GM19238 (cell line): ENCODE measurements around the gene MAP4K2.

ENCODE experiments used
- DNase-seq: peaks from one replicate; pipeline ENCODE4 v3.0.0; 2011; ENCODE audit warnings: low spot score; ENCODE audit not compliant: insufficient read length

Gene MAP4K2

DNA sequence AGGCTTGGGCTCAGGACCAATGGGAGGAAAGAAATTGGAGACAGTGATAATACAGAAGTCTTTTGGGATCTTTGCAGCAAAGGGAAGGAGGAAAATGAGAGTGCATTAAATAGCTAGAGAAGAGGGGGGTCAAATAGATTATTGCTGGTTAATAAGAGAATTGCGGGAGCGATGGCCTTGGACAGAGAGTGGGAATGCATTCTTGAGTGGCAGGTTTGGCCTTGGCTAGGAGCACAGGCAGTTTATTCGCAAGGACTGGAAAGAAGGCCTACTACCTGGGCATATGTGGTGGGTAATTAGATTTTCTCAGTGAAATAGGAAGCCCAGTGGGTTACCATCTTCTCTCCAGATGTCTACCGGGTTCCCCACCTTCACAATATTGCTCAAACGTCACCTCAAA is 10.8 kb upstream of the MAP4K2 start:
- no peak for DNase-seq

- no peak for DNase-seq
Measured at GRCh38 chr11:64810891-64811272, 7.9 kb upstream of the MAP4K2 start.

GRCh38 chr11:64810271-64810890 is 7.4 kb upstream of the MAP4K2 start, which contains the start of gene MEN1:
Gene MEN1 (minus strand): TSS chr11:64810551. CDS start chr11:64810109, 442 bp downstream.
- DNase-seq: peak; percentile 92

- peak; percentile 44 for DNase-seq
Measured at GRCh38 chr11:64809781-64810241, 6.8 kb upstream of the MAP4K2 start.

DNA sequence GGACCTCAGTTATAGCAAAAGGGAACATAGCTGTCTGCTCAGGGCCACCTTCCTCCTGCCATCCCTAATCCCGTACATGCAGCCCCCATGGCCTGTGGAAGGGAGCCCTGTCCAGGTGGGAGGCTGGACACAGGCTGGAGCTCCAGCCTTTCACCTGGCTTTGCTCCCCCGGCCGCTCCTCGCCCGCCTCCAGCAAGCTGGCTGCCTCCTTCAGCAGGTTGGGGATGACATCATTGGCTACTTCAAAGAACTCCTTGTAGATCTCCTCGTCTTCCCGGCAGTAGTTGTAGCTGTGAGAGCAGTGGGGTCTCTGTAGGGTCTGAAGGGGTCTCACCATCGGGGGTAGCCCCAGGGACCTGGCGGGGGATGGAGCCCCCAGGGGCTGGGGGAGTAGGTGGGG is 2.5 kb upstream of the MAP4K2 start:
- no peak for DNase-seq

- DNase-seq: no peak
Measured at GRCh38 chr11:64804346-64805210, 1.6 kb upstream of the MAP4K2 start.

DNA sequence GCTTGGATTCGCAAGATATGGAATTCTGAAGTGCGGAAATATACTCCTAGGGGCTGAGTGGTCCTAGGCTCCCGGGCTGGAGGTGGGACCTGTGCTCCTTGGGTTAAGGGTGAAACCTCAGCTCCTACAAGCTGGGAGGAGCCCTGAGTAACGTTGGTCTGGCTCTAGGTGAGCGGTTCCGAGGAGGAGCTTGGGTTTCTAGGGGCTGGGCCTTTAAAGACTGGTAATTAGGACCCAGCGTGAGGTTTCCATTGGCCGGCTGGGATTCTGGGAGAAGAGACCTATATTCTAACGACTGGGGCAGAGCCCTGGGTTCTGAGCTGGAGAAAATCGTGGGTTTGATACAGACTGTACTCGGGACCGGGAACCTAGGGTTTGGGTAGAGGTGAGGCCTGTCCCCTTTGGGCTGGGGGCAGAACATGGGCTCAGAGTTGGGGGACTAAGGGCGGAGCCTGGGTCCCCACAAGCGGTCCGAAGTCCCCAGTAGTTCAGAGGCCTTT is 882 bp upstream of the MAP4K2 start:
- no peak for DNase-seq

DNA sequence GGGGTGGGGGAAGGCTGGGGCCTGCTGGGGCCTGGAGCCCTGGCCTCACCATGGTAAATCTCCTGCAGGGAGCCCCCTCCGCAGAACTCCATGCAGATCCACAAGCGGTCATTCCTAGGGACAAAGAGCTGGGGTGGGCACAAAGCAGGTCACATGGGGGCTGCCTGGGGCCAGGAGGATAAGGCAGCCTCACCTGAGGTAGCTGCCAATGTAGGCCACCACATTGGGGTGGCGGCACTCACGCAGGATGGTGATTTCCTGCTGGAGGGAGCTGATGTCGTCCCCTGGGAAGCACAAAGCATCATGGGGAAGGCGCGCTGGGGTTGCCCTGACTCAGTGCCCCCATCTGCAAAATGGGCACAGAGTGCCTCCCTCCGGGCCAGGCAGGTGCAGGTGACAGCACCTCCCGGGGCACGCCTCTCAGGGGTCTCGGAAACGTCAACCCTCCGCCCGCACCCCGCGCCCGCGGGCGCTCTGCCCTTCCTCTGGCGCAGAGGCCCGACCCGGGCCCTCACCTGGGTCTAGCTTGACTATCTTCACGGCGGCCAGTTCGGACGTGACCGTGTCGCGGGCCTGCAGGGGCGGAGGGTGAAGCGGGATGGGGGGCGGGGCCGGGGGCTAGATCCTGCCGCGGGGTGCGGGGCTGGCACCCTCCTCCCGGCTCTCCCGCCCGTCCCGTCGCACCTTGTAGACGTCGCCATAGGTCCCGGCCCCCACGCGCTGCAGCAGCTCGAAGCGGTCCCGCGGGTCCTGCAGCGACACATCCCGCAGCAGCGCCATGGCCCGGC is 450 bp downstream of the MAP4K2 start:
- no peak for DNase-seq

- no peak for DNase-seq
Measured at GRCh38 chr11:64801561-64802369, 1.2 kb downstream of the MAP4K2 start.

DNA sequence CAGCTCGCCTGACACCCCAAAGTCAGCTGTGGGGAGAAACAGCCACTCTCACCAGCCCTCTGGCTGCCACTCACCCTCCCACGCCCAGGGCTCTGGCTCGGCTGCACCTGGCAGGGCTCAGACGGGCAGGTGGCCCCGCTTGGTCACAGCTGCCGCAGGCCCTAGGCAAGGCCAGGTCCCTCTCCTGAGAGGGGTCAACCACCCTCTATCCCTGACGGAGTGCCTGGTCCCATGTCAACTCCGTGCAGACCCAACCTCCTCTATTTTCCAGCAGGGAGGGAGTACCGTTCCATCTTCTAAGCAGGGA is 1.9 kb downstream of the MAP4K2 start:
- DNase-seq: no peak

GRCh38 chr11:64800303-64801157 is 2.5 kb downstream of the MAP4K2 start:
- DNase-seq: no peak

- peak; percentile 50 for DNase-seq
Measured at GRCh38 chr11:64799623-64800302, 3.3 kb downstream of the MAP4K2 start.

DNA sequence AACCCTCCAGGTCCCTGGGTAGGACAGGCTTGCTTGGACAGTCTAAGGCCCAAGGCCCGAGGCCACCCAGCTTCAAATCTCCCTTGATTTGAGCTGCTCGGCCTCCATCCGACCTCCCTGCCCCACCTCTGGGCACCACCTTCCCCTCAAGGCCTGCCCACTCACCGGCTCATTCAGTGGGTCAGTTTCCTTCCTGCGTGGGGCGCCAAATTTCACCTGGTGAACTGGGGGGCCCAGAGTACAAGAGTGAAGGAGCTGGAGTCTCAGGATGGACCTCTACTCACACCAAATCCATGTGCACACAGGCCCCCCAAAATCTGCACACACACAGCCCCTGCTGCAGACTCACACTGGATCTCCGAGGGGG is 3.8 kb downstream of the MAP4K2 start:
- no peak for DNase-seq

DNA sequence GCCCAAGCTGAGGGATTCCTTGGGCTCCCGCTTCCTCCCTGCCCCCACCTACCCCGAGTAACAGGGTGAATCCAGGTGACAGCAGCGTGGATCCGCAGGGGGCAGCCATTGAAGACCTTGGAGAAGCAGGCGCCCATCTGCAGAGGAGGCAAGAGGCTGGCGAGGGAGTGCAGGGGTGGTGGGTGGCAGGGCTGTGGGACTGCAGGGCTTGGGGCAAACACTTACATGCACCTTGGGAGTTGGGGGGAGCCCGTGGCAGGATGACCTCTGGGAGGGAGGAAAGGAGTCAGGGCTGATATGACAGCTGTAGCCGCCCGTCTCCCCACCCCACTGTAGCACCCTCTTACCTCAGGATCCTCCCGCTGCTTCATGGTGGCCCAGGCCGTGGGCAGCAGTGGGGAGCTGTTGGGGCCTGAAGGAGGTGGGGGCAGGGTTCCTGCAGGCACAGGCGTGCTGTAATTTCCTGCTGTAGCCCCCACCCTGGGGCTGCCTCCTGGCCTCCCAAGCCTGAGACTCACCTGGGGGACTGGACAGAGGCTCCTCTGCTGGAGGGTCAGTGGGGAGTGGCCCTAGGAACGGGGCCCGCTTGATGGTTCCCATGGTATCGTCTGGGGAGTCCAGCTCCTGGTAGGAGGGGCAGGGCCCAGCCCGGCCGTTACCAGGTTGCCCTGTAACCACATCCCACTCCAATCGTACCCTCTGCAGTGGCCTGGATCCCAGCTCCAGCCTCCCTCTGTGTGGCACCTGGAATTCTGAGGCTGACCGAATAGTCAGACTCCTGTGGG is 6.1 kb downstream of the MAP4K2 start:
- DNase-seq: no peak

DNA sequence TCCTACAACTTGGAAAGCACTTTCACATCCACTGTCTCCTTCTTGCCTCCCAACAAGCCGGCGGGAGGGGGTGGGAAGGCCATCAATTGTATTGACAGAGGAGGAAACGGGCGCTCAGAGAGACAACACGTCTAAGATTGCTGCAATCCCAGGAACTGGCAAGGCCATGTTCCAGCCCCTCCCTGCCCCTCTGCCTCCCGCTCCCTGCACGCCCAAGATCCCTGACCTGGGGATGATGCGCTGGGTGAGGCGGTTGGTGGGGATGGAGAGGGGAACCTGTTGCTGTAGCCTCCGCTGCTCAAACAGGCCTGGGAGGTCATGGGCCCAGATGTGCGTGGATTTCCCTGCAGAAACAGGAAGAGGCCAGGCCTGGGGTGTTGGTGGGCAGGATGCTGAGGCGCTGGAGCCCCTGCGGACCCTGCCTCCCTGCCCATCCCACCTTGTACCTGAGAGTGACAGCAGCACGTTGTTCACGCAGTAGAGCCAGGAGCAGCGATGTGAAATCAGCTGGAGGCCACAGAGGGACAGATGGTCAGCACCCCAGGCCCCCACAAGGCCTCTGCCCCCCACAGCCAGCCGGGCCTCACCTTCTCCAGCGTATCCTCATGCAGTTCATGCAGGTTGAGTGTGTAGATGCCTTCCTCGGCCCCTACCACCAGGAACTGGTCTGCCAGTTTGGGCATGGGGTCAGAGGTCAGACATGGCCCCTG is 6.8 kb downstream of the MAP4K2 start:
- DNase-seq: no peak

GRCh38 chr11:64794526-64794925 is 8.5 kb downstream of the MAP4K2 start:
- DNase-seq: no peak

DNA sequence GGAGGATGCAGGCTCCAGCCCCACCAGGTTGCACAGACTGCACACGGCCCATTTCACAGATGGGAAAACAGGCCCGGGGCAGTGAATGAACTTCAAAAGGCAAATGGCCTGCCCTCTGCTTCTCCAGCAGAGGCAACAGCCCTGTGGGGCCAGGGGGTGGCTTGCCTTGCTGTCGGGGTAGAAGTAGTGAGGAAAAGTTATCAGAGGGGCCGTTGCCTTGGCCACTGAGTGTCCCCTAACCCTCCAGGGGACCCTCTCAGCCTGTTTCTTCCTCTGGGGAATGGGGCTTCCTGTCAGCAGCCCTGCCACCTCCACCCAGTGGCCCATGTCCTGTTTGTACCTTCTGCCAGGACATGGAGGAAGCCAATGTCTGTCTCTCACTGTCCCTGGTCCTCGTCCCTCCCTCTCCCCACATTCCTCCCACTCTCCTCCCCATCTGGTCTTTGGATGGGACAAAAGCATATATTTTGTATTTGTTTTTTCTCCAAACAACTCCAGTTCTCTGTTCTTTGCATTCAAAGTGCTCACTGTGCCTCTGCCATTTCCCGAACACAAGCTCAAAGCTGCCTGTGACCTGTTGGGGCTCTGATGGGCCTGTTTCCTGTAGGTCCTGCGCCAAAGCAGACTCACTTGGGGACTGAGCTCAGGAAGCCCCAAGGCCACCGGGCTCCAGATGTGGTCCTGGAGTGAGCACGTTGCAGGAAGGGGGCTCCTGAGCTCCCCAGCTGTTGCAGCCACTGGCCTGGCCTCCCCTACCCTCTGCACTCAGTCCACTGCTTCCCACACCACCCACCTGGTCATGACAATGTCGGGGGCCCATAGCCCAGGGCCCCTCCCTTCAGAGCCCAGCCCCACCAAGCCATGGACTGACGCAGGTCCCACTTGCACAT is 9.5 kb downstream of the MAP4K2 start:
- no peak for DNase-seq
